ENCODE results near the gene HSPB2. TPM values are rescaled to one million over a fixed set of nuclear protein-coding genes. Genes with fewer than 3 reads are reported as not detected.

HSPB2 gene
- total and polyA plus RNA-seq, 2 of the 4 experiments (the other 2 are of a cell fraction) = 0.18 to 0.55 TPM

- POLR2A ChIA-PET (ENCODE audit: unreplicated experiment) = no interaction called here
- H2AK5ac ChIP-seq (ENCODE audit: low read depth, low read length) = no peak overlapping the region
- DNase-seq (no peak), ATAC-seq (ENCODE audit: low read depth) (no peak)
- H4K91ac ChIP-seq (ENCODE audit: insufficient read depth, low read depth, low read length) = no peak overlapping the region
- no peak overlapping the region for H3K4me2 ChIP-seq (ENCODE audit: low read depth, low read length)
- no peaks in the 10 kb centered on the region; the same call in 1 of the 2 replicates for H3K27me3 ChIP-seq (ENCODE audit: control insufficient read depth, insufficient read depth, low read length)
- no peak overlapping the region for H3K23ac ChIP-seq (ENCODE audit: low read depth, low read length)
- intact Hi-C loops (cut with micrococcal nuclease) (no loop called here), dilution Hi-C loops (cut with HindIII; ENCODE audit: low sequenced_read_pairs, unreplicated experiment) (no loop called here), in situ Hi-C loops (cut with MboI; ENCODE audit: low sequenced_read_pairs) (no loop called here)
- H4K20me1 ChIP-seq (ENCODE audit: insufficient read depth, low read length) = no peaks in the 10 kb centered on the region
- H3K4me3 ChIP-seq (ENCODE audit: insufficient read depth, low read depth, low read length) = no peak overlapping the region
- H3K9me3 ChIP-seq (ENCODE audit: control insufficient read depth, insufficient read depth, low read length) = no peaks in the 10 kb centered on the region
- H2BK15ac ChIP-seq (ENCODE audit: low read depth, low read length) = no peak overlapping the region
- no peak overlapping the region for H3K56ac ChIP-seq (ENCODE audit: extremely low read depth, insufficient read depth, low read length)
- H4K8ac ChIP-seq (ENCODE audit: low read depth in 2 of 2, low read length in 2 of 2) = no peak overlapping the region
- H3K9ac ChIP-seq (ENCODE audit: low read depth, low read length) = no peak overlapping the region
- no peaks in the 10 kb centered on the region for H3K9me1 ChIP-seq (ENCODE audit: insufficient read depth, low read length)
- H3K4ac ChIP-seq (ENCODE audit: low read depth, low read length) = no peak overlapping the region
- no peak overlapping the region for H3K14ac ChIP-seq (replicated peaks; ENCODE audit: low read depth, low read length)
- peaks cover 13% of the 10 kb centered on the region for H3K4me1 ChIP-seq (ENCODE audit: control insufficient read depth, insufficient read depth, low read length)
- H2BK5ac ChIP-seq (ENCODE audit: low read depth, low read length, poor library complexity, severe bottlenecking) = no peak overlapping the region
- H3K18ac ChIP-seq (ENCODE audit: low read depth, low read length) = no peak overlapping the region
- H2BK120ac ChIP-seq (ENCODE audit: low read depth, low read length) = no peak overlapping the region
- no peak overlapping the region; the same call in 1 of the 2 replicates for H2BK20ac ChIP-seq (ENCODE audit: low read depth, low read length)
- no peak overlapping the region for H4K5ac ChIP-seq (ENCODE audit: low read depth, low read length)
- H2AK9ac ChIP-seq (replicated peaks; ENCODE audit: low read depth, low read length, poor library complexity) = no peak overlapping the region
- H2AFZ ChIP-seq (replicated peaks; ENCODE audit: low read length, poor library complexity) = no peak overlapping the region
- WGBS, 2 experiments (ENCODE audit: extremely low coverage in 2 of 2, insufficient read length in 1 of 2) = no CpG with 5 or more reads among the region's 1 CpG
- CTCF ChIA-PET = no interaction called here
- no TSS peak for BruUV-seq (replicated peaks)
- no peak for TF ChIP-seq RCOR1 (IDR thresholded peaks at IDR 0.05; ENCODE audit: insufficient replicate concordance, low read length)
- peaks cover 0 to 8% of the 10 kb centered on the region in 2 experiments; a peak in 1 of 4 replicates for H3K79me1 ChIP-seq (ENCODE audit: low read depth in 1 of 2, low read length in 2 of 2)
- no peak overlapping the region for H3K27ac ChIP-seq (ENCODE audit: insufficient read depth, low read length)
- H3K36me3 ChIP-seq (ENCODE audit: control insufficient read depth, insufficient read depth, low read length) = no peaks in the 10 kb centered on the region
Measured at GRCh38 chr11:111906680-111907079, 5.9 kb upstream of the HSPB2 start.

Data from IMR-90 (cell line).